ENCODE measurements around the gene JKAMP. TPM values are rescaled to one million over a fixed set of nuclear protein-coding genes. Genes with fewer than 3 reads are reported as not detected.

Gene JKAMP
- total RNA-seq, 2 donors from 2014 or later: 38.0 to 66.0 TPM

DNA sequence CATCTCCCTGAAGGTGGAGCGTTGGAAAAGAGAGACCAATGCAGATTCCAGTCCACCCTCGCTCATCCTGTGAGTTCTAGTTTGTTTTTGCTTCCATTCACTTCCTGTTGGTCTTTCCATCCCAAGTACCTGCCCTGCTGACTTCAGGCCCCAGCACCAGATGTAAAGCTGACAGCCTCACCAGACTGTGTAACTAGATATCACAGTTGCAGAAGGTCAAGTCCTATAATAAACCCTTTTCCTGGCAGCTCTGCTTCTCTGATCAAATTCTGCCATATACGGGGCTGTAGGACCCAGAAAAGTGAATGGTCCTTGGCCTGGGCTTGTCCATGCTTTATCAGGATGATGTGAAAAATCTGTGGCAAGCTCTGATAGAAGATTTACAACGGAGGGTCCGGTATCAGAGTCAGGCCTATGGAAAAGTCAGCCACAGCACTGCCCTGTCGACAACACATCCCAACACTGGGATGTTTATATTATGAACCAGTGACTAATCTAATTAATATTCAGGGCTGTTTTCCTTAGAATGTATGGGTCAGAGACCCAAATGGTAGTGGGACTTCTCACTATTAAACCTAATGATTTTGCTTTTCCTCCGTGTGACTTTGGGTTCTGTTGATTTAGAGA lies 50.2 kb downstream of the JKAMP start:
- H3K36me3 ChIP-seq: no peaks in the 10 kb centered on the region
- H3K4me3 ChIP-seq: no peak overlapping the region

GRCh38 chr14:59537476-59537875 lies 53.2 kb downstream of the JKAMP start:
- no peak overlapping the region for H3K27ac ChIP-seq
- no peaks in the 10 kb centered on the region for H3K9me3 ChIP-seq
- DNase-seq (ENCODE audit: low spot score): no peak
- no peaks in the 10 kb centered on the region for H3K27me3 ChIP-seq
- H3K4me1 ChIP-seq: no peaks in the 10 kb centered on the region
- no peak for TF ChIP-seq CTCF (IDR thresholded peaks at IDR 0.05)
- no peaks in the 10 kb centered on the region for H3K36me3 ChIP-seq
- H3K4me3 ChIP-seq: no peak overlapping the region

More for the DNA sequence above, 50.2 kb downstream of the JKAMP start:
- H3K9me3 ChIP-seq: no peaks in the 10 kb centered on the region
- TF ChIP-seq CTCF (IDR thresholded peaks at IDR 0.05): no peak
- H3K27ac ChIP-seq: no peak overlapping the region
- H3K27me3 ChIP-seq: no peaks in the 10 kb centered on the region
- no peaks in the 10 kb centered on the region for H3K4me1 ChIP-seq
- no peak for DNase-seq (ENCODE audit: low spot score)

DNA sequence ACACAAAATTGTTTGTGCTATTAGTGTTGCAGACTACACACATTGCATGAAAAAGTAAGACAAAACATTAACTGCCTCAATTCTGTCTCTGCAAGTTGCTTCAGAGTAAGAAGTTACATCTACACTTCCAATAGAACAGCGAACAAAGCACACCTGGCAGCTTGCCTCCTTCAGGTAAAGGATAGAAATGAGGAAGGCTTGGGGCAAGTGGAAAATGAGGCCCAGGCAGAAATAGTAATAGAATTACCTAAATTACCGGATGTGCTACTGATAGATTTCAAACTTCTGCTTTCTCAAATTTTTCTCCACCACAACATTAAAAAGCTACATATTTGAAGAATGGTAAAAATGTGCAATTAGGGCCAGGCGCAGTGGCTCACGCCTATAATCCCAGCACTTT lies 54.6 kb downstream of the JKAMP start:
- TF ChIP-seq CTCF (IDR thresholded peaks at IDR 0.05): no peak
- H3K4me3 ChIP-seq: no peak overlapping the region
- H3K4me1 ChIP-seq: no peaks in the 10 kb centered on the region
- H3K27me3 ChIP-seq: no peaks in the 10 kb centered on the region
- DNase-seq (ENCODE audit: low spot score): no peak
- no peaks in the 10 kb centered on the region for H3K9me3 ChIP-seq
- H3K36me3 ChIP-seq: no peaks in the 10 kb centered on the region
- no peak overlapping the region for H3K27ac ChIP-seq

DNA sequence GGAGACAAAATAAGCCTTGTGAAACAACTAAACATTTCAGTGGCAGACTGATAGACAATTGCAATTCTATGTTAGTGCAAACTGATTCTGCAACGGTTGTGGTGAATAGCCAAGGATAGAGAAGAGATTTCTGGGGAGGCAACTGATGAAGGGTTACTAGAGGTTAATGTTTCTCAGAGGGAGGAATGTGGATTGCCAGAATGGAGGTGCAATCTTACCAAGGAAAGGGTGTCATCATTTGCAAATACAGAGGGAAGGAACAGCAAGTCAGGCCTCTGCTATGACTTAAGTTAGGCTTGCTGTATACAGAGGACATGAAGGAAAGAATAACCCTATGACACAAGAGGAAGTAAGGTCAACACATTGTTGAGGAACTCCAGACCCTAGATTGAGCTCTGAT lies 56.5 kb downstream of the JKAMP start:
- H3K4me3 ChIP-seq: no peak overlapping the region
- no peaks in the 10 kb centered on the region for H3K36me3 ChIP-seq
- H3K27me3 ChIP-seq: no peaks in the 10 kb centered on the region
- H3K27ac ChIP-seq: no peak overlapping the region
- no peak for TF ChIP-seq CTCF (IDR thresholded peaks at IDR 0.05)
- H3K9me3 ChIP-seq: no peaks in the 10 kb centered on the region
- DNase-seq (ENCODE audit: low spot score): no peak
- H3K4me1 ChIP-seq: no peaks in the 10 kb centered on the region

- DNase-seq (ENCODE audit: low spot score): no peak
- Histone ChIP-seq H3K27ac (no peak overlapping the region), H3K4me1 (no peaks in the 10 kb centered on the region), H3K27me3 (no peaks in the 10 kb centered on the region), H3K4me3 (no peak overlapping the region), H3K36me3 (no peaks in the 10 kb centered on the region), H3K9me3 (no peaks in the 10 kb centered on the region)
- no peak for TF ChIP-seq CTCF (IDR thresholded peaks at IDR 0.05)
Observed at GRCh38 chr14:59541731-59542130, 57.4 kb downstream of the JKAMP start.

- no peak overlapping the region for H3K27ac ChIP-seq
- no peak overlapping the region for H3K4me3 ChIP-seq
- DNase-seq (ENCODE audit: low spot score): no peak
- no peaks in the 10 kb centered on the region for H3K27me3 ChIP-seq
- H3K36me3 ChIP-seq: no peaks in the 10 kb centered on the region
- TF ChIP-seq CTCF (IDR thresholded peaks at IDR 0.05): no peak
- no peaks in the 10 kb centered on the region for H3K9me3 ChIP-seq
- H3K4me1 ChIP-seq: no peaks in the 10 kb centered on the region
Observed at GRCh38 chr14:59543873-59544272, 59.6 kb downstream of the JKAMP start.
